HUDEP-2 (cell line): ENCODE measurements around the gene CACNA2D4.
"Not testable (repeated sequence)": the region's sequence is repeated elsewhere in the genome, so short reads cannot be mapped to it uniquely, and the experiment has no call there.

Experiments used
- DNase-seq, 76 experiments: peaks; one replicate each; lab custom pipeline; 2025; ENCODE audit not compliant: unreplicated experiment in 76 of 76; lab: John Stamatoyannopoulos, UW

Gene CACNA2D4, protein sequence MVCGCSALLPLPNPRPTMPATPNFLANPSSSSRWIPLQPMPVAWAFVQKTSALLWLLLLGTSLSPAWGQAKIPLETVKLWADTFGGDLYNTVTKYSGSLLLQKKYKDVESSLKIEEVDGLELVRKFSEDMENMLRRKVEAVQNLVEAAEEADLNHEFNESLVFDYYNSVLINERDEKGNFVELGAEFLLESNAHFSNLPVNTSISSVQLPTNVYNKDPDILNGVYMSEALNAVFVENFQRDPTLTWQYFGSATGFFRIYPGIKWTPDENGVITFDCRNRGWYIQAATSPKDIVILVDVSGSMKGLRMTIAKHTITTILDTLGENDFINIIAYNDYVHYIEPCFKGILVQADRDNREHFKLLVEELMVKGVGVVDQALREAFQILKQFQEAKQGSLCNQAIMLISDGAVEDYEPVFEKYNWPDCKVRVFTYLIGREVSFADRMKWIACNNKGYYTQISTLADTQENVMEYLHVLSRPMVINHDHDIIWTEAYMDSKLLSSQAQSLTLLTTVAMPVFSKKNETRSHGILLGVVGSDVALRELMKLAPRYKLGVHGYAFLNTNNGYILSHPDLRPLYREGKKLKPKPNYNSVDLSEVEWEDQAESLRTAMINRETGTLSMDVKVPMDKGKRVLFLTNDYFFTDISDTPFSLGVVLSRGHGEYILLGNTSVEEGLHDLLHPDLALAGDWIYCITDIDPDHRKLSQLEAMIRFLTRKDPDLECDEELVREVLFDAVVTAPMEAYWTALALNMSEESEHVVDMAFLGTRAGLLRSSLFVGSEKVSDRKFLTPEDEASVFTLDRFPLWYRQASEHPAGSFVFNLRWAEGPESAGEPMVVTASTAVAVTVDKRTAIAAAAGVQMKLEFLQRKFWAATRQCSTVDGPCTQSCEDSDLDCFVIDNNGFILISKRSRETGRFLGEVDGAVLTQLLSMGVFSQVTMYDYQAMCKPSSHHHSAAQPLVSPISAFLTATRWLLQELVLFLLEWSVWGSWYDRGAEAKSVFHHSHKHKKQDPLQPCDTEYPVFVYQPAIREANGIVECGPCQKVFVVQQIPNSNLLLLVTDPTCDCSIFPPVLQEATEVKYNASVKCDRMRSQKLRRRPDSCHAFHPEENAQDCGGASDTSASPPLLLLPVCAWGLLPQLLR

DNA sequence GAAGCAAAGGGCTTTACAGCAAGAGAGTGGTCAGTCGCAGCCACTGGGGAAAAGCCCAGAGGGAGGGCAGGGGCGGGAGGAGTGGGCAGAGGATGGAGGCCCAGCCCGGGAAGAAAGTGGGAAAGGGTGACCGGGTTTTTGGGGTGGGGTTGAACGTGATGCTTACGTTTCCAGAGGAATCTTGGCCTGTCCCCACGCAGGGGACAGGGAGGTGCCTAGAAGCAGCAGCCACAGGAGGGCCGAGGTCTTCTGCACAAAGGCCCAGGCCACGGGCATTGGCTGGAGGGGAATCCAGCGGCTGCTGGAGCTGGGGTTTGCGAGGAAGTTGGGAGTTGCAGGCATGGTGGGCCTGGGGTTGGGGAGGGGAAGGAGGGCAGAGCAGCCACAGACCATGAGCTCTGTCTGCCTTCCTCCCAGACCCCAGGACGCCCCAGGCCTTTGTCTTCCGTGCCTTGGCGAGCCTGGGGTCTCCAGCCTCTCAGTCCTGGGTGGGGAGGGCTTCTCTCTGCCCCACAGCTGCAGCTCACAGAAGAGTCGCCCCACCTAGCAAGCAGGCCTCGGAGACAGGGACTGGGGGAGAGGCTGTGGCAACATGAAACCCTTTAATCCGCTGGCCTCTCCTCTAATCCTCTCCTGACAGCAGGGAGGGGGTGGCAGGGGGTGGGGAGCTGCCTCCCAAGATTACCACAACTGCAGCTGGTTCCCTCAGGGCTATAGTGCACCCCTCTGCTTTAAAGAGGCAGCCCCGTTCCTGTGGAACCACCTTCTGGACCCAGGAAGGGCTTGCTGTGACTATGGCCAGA lies at the start of gene CACNA2D4:
Gene CACNA2D4 (minus strand): TSS at position 572 of the 803 bp plus-strand sequence. CDS start 179 bp downstream, at position 393.
- peak in 47 of 76 experiments; percentile 5 to 69 (median 34) for DNase-seq

DNA sequence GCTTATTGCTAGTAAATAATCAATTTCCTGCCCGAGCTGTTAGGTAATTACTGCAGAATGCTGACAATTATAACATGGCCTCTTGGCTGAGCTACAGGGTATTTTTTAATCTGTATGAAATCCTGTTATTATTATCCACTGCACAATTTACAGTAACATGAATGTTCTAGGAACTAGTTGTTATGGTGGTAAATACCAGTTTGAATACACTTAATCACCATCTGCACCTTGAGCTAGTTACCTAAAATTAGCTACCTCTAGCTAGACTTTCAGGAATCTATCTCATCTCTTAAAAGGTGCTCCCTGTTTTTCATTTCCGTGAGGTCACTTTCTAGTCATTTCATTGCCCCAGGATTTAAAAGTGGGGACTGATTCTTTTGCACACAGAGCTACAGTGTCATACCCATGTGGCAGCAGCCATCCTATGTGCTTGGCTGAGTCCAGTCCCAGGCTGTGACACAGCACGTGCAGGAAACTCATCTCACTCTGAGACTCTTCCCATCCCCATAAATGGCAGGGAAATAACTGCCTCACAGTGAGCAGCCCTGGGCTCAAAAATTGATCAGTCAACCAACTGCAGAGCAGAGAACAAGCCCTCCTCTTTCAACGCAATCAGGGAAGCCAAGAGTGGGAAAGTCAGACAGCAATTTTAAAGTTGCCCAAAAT lies 48.2 kb upstream of the CACNA2D4 start:
- no peak for DNase-seq

DNA sequence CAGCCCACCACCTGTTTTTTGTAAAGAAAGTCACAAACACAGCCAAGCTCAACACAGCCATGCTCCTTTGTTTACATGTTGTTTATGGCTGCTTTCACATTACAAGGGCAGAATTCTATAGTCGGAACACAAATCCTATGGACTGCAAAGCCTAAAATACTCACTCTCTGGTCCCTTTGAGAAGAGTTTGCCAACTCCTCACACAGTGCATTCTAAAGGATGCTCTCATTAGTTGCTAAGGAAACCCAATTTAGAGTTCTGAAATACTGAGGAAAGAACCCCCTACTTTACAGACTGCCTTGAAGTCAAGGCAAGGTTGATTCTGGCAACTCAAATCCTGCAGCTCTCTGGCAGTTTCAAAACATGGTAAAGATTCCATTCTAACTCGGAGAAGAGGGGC lies 47.5 kb upstream of the CACNA2D4 start:
- DNase-seq: no peak

DNA sequence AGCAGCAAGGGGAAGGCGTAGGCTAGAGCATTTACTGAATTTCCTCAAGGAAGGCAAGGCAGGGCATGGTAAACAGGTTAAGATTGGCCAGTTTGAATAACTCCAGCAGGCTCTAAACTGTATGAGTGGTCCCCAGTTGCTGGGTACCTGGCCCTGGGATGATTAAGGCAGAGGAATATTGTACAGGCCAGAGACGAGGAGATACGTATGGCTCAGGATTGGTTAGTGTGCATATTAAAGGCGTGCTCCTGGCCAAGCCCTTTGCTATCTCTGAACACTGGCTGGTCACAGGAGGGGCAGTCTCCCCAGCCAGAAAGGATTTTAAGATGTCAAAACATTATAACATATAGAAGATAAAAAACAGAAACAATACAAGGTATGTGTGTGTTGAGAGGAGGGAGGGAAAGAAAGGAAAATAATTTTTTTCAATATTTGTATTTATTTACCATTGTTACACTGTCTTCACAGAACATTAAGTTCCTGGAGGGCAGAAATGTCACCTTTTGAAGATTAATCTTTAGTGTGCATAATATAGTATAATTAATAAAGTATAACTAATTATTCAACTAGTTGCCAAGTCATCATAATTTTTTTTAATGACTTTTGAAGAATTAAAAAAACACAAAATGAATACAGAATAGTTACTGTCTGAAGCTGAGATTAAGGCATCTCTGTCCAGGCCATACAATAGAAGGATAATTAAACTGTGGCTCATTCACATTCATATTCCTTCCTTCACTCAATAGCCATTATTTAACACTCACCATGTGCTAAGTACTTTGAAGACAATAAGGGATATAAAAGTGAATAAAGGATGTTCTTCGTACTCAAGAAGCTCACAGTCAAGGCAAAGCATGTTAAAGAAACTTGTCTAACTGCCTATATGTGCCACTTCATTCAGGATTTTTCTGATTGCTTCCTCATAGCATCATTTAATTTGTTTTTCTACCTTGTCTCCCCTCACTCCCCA lies 43.9 kb upstream of the CACNA2D4 start:
- DNase-seq: peak in 22 of 76 experiments; percentile 5 to 56 (median 18)

DNA sequence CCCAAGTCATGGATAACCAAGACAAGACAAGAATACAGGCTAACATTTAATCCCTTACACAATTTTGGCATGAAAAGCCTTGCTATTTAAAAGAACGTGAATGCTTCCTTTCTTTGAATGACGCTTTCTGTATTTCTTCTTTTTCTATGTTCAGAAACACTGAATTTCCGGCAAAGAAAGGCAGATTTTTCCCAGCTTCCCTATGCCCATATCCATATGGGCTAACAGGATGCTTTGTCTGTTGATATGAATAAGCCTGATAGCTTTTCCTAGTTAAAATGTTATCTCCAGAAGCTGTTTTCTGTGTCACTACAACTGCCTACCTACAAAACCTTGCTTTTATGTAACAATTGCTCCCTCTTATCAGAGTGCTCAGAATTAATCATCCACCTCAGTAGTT lies 38.3 kb upstream of the CACNA2D4 start:
- DNase-seq: no peak

DNA sequence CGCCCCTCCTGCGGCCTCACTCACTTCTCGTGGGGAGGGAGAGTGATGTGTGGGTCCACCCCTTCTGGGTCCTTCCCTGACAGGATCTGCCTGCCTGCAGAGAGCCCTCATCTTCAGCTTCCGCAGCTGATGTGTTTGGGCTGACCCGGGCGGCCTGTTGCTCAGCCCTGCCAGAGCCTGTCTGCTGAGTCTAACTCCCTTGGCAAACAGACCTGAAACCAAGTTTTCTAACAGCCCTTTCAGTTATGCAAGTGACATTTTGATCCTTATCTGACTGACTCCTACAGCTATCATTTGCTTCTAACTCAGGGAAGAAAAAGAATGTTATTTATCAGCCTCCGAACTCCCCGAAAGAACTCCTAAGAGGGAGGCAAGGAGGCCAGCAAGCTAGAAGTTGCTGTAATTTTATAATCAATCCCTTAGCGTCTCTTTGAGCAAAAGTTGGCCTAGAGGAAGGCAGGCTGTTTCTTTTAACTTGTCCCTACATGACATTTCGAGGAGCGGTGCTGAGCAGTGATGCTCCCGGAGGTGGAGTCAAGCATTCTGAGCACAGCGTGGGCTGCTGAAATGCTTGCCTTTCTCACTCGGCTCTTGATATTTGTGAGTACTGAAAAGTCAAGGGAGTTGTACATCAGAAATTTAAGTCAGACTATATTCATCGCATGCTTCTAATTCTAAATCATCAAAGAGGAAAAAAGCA lies 31.5 kb upstream of the CACNA2D4 start:
- DNase-seq: no peak

DNA sequence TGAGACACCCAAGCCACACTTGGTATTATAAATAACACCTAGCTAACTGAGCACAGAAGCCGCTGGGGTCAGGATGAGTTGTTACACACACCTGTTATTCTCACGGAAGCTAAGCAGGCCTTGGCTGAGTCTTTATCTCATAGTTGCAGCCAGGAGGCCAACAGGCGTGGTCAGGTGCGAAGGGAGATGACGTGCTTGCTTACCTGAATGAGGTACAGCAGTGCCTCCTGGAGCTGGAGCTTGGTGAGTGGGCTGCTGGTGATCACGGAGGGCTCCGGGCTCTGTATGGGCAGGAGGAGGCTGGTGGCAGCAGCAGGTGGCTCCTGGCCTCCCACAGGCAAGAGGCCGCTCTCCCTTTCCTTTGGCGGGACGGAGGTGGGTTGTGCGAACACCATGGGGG lies 30.4 kb upstream of the CACNA2D4 start:
- DNase-seq: no peak

DNA sequence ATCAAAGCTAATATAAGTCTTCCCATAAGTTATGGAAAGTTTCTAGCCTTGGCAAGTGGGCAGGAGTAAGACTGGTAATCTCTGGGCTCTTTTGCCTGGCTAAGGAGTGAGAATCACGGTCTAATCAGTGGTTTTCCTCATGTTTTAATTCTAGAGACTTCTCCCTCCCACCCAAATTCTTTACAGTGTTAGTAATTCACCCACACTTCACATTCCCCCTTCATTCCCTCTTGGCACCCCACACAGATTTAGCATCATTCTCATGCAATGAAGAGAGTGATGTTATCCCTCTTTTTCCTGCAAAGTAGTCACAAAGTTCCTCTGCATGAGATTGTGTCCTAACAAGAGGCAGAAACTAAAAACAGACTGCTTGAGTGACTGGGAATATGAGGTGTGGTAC lies 28.6 kb upstream of the CACNA2D4 start:
- DNase-seq: no peak

DNA sequence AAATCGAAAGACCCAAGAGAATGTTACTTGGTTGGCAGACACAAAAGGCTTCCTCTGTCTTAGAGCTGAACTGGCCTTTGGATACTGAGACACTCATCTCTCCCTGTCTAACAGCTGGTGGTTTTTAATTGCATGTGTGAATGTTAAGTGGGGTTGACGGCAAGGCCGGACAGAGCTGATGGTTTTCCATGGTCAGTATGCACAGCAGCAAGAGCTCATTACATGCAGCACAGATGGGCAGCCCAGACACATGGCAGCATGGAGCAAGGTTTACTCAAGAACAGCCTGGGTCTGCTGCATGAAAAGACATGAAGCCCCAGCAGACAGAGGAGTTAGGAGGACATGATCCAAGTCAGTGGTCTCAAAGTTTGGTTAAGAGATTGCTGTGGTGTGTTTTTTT lies 27.8 kb upstream of the CACNA2D4 start:
- DNase-seq: no peak

DNA sequence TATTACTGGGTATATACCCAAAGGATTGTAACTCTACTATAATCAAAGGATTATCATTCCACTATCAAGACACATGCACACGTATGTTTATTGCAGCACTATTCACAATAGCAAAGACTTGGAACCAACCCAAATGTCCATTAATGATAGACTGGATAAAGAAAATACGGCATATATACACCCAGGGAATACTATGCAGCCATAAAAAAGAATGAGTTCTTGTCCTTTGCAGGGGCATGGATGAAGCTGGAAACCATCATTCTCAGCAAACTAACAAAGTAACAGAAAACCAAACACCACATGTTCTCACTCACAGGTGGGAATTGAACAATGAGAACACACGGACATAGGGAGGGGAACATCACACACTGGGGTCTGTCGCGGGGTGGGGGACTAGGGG lies 27.1 kb upstream of the CACNA2D4 start:
- not testable (repeated sequence) for DNase-seq

DNA sequence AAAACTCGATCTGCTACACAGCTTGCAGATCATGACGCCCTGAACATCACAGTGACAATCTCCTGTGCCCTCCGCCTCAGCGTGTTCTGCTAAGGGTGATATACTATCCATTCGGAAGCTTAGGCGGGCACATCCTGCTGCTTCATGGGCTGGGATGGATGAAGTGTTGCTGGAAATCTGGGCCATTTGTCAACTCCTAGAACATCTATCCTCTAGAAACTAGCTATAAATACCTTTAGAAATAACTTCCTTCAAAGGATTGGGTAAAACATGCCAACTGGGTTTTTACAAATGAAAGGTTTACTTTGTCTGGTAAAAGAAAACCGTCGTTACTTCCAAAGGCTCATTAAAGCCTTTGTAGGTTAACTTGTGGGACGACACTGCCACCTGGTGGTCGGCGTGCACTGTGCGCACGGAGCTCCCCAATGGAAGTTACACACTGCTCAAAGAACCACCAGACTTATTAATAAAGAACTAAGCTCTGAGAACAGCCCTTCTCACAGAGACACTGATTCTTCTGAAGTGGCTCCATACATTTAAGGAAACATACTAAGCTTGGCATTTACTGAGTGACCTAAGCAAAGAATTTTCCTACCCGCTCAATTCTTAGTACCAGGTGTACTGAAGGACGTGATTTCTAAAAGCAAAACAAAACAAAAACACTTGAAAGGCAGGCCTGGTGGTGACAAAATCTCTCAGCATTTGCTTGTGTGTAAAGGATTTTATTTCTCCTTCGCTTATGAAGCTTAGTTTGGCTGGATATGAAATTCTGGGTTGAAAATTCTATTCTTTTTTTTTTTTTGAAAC lies 21.6 kb upstream of the CACNA2D4 start:
- DNase-seq: peak in 71 of 76 experiments; percentile 12 to 85 (median 69)

DNA sequence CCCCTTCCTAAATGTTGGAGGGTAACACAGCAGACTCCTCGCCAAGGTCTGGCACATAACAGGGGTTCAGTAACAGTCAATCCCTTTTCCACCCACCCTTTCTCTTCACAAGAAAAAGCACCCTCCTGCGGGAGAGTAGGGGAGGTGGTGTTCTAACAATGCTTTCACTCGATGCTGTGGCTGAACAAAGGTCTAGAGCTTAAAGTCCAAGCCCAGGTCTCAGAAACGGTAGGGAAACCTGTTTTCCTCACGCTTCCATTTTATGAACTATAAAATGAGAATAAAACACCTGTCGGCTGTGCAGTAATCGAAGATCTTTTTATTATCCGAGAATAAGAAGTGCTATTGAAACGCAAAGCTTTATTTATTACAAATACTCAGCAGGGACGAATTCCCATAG lies 20.9 kb upstream of the CACNA2D4 start:
- DNase-seq: no peak

DNA sequence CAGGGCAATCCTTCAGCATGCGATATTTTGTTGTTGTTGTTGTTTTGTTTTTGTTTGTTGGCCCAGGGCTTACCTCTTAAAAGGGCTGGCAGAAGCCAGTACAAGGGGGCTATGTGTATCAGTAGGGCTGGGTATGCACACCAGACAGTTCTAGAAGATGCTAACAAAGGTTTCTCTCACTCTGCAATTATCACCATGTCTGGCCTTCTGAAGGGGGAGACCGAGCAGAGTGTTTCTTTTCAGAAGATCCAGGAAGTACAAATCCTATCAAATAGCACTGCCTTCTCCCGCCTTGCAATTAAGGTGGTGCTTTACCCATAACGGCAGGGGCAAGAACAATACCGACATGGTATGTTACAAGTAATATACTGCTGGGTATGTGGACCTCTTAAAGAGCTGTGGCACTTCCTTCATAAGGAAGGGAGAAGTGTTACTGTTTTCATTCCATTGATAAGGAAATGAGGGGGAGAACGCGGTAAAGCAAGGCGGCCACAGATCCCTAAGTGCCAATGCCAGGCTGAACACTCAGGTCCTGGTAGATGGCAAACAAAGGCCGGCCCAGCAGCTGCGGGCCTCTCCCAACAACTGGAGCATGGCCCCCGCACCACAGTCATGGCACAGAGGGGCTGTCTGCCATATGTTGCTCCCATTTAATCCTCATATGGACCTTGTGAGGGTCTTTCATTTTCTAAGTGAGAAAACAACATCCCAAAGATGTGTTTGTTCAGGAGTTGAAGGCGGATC lies 19.2 kb upstream of the CACNA2D4 start:
- no peak for DNase-seq

DNA sequence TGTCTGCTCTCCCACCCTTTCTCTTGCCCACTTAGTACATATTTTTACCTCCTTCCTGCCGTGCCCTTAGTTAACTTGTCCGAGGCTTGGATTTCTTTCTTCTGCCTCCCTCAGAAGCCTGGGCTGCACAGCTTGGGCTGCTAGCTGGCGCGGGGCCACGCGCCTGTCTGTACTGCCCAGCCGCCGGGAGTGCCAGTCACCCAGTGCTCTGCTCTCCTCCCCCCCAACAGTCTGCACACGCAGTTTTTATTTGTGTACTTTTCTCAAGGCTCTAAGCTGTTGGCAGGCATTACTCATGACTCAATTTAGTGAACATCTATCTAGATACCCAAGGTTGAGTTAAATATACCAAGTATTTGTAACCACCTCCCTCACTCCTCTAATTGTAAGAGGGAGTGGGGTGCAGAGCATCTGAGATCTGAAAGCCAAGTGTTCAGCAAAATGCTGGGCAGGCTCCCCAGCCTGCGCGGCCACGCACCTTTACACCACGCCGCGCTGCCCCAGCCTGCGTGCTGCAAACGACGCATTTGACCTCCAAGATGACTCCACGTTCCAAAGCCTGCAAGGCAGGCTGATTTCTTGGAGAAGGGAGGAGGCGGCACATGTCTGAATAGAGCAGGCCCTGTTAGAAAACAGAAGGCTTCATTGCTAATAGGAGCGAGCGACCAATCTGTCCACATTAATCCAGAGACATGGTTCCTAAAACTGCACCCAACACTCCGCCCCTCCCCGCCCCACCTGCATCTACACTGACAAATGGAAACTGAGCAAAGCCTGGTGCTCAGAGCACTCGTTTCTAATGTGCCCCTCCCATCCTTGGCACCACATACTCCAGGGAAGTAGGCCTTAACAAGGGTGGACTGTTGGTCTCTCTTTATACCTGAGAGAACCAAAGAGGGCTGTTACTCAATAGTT lies 18.2 kb upstream of the CACNA2D4 start:
- peak in 39 of 76 experiments; percentile 5 to 70 (median 30) for DNase-seq

DNA sequence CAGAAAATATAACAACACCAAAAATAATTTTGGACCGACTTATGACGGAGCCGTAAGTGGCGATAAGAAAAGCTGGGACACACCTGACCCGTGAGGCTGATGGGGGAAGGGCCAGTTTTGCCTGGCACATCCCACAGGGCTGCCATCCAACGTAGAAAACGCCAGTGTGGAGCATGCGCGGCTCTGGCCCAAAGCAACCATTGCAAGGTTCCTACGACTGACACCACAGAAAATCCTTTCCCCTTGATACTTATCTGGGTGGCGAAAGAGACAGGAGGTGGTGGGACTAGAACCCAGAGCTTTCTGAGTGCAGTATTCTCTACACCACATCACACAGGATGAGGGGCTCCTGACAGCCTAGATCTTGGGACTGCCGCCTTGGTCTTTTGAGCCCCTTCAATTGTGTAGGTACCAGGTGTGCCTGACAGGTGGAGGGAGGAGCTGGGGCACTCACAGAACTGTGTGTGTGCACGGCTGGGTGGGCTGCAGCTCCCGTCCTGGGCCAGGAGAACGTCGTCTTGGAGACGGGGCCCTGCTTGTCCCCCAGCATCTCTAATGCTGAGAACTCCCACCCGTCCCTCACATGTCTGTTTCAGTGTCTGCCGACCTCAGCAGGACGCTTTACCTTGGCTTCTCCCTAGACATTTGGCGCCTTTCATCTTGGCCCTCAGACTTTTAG lies 17.4 kb upstream of the CACNA2D4 start:
- DNase-seq: no peak
